Activated CD4-positive, alpha-beta T cell treated with anti-CD3 and anti-CD28 coated beads, Interleukin-2, Interleukin-4, amounts not matched to agents 100 ng/mL and 50 ng/mL, durations not matched to agents 16 hours and 8 hours (primary cell): ENCODE data around the gene SRRT.

ENCODE experiments used
- DNase-seq: peaks from one replicate; pipeline ENCODE4 v3.0.0-alpha.2; 2020; ENCODE audit warnings: low spot score

Gene SRRT

DNA sequence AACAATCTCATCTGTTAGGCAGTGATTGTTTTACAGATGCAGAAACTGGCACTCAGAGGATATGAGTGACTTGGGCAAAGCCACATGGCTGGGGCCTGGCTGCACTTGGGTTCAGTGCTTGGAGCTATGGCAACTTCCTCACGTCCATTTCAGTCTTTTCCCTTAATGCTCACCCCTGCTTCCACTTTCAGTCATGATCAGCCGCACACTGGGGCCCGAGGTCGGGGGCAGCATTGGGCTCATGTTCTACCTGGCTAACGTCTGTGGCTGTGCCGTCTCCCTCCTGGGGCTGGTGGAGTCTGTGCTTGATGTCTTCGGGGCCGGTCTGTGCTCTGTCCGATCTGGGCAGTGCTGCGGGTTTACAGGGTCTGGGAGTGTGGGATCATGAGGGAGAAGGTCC is 19.4 kb upstream of the SRRT start:
- DNase-seq: no peak

DNA sequence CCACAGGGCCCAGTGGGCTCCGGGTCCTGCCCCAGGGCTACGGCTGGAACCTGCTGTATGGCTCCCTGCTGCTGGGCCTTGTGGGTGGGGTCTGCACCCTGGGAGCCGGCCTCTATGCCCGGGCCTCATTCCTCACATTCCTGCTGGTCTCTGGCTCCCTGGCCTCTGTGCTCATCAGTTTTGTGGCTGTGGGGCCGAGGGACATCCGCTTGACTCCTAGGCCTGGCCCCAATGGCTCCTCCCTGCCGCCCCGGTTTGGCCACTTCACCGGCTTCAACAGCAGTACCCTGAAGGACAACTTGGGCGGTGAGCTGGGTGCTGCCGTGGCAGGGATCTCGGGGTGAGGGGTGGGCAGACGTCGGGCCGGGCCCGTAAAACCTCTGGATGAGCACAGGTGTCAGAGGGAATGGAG is 18.0 kb upstream of the SRRT start:
- DNase-seq: no peak

DNA sequence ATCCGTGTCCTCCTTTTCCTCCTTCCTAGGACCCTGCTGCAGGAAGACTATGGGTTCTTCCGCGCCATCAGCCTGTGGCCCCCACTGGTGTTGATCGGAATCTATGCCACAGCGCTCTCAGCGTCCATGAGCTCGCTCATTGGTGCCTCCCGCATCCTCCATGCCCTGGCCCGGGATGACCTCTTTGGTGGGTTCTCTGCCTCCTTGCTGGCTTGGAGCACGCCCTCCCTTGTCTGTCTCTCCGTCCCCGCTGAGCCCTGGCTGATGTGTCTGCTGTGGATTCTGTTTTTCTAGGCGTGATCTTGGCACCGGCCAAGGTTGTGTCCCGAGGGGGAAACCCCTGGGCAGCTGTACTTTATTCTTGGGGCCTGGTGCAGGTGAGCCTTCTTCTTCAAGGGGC is 15.0 kb upstream of the SRRT start:
- DNase-seq: no peak

DNA sequence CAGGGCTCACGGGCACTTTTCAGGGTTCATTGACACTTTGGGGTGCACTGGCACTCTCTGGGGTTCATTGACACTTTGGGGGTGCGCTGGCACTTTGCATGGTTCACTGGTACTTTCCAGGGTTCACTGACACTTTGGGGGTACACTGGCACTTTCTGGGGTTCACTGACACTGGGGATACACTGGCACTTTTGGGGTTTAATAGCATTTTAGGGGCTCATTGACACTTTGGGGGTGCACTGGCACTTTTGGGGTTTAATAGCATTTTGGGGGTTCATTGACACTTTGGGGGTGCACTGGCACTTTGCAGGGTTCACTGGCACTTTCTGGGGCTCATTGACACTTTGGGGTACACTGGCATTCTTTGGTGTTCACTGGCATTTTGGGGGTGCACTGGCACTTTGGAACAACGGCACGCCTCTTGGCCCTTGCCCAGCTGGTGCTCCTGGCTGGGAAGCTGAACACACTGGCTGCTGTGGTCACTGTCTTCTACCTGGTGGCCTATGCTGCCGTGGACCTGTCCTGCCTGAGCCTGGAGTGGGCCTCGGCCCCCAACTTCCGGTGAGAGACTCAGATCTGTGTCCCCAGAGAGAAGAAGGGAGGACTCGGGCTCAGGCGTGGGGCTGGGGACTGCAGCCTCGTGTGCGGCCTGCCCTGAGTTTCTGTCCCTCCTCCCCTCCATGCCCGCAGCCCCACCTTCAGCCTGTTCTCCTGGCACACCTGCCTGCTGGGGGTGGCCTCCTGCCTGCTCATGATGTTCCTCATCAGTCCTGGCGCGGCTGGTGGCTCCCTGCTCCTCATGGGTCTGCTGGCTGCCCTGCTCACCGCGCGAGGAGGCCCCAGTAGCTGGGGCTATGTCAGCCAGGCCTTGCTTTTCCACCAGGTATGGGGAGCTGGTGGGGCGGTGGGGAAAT is 13.9 kb upstream of the SRRT start:
- no peak for DNase-seq

DNA sequence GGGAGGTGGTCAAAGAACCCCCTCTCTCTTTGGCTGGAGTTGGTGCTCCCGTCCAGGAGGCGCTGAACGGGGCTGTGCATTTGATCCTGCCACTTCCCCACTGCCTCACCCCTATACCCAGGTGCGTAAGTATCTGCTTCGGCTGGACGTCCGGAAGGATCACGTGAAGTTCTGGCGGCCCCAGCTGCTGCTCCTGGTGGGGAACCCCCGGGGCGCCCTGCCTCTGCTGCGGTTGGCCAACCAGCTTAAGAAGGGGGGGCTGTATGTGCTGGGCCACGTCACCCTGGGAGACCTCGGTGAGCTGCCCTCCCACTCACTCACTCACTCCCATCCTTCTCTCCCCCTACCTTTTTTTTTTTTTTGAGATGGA is 13.3 kb upstream of the SRRT start:
- DNase-seq: no peak

DNA sequence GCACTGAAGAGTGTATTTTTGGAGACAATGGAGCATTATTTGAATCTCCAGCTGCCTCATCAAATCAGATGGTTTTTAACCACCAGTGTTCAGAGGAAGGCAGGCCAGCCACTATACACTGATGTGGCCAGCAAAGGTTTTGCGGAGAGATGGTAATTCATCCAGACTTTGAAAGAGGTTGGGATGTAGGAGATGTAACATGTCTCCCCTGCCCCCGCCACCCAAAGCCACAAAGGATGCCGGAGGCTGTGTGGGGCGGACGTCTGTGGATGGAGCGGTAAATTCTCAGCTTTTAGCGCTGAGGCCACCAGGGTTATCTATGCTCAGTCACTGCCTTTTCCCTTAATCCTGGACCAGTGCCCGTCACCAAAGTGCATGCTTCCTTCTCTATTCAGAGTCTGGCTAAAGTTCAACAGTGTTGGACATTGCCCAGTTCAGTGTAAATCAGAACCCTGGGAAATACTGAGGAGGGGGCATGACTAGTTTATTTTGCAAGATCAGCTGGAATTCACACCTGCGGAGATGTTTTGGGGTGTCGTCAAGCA is 11.4 kb upstream of the SRRT start:
- no peak for DNase-seq

DNA sequence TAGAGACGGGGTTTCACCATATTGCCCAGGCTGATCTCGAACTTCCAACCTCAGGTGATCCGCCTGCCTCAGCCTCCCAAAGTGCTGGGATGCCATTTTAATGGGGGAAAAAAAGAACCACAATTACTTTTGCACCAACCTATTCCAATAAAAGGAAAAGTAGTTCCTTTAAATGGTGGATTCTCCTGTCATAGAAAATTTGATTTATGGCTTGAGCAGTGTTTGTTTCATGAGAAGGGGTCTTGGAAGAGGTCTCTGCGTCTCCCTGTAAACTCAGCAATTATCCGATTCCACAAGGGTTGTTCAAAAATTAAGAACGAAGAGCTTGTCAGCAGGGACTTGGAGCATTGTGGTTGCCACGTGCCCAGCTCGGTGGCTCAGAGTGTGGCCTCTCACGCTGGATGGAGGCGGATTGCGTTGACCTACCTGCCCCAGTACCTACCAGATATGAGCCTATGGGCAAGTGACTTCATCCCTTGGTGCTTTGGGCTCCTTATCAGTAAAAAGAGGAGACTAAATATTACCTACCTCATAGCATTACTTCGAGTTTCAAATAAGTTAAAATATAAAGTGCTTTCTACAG is 10.5 kb upstream of the SRRT start:
- no peak for DNase-seq

DNA sequence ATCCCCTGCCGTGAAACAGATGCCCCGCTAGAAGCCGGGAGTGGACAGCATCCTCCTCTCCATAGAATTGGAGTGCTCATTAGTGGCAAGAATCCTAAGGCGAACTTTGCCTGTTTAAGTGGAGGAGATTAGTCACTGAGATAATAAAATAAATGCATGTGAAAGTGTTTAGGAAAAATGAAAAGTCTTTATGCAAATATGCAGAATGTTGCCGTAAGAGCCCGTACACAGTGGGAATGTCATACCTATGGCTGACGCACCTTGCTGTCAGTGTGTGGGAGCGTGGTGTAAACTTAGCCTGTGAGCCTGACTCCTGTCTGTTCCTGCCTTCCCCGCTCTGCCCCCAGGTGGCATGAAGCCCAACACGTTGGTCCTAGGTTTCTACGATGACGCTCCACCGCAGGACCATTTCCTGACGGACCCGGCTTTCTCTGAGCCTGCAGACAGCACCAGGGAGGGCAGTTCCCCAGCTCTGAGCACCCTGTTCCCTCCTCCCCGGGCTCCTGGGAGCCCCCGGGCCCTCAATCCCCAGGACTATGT is 9.5 kb upstream of the SRRT start:
- DNase-seq: no peak

DNA sequence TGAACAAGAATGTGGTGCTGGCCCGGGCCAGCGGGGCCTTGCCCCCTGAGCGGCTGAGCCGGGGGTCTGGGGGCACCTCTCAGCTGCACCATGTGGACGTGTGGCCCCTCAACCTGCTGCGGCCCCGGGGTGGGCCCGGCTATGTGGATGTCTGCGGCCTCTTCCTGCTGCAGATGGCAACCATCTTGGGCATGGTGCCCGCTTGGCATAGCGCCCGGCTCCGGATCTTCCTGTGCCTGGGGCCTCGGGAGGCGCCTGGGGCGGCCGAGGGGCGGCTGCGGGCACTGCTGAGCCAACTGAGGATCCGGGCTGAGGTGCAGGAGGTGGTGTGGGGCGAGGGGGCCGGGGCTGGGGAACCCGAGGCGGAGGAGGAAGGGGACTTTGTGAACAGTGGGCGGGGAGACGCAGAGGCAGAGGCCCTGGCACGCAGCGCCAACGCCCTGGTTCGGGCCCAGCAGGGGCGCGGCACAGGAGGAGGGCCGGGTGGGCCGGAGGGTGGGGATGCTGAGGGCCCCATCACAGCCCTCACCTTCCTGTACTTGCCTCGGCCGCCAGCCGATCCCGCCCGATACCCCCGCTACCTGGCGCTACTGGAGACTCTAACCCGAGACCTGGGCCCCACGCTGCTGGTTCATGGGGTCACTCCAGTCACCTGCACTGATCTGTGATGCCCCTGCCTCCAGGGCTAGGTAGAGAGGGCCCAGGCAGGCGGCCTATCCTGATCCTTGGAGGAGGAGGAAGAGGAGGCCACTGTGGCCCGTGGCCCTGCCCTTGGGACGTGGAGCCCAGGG is 8.8 kb upstream of the SRRT start:
- DNase-seq: peak; percentile 25

DNA sequence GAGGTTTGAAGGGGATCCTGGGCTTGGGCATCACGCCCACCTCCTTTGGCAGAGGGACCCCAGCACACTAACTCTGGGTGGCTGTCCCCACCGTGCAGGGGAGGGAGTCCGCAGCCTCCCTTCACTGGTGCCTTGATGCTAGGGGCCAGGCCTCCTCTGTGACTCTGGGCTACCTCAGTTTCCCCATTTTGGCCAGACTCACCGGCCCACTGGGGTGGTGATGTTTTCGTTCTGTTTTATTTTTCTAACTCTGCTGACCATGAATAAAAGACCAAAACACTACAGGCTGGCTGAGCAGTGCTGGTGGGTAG is 8.2 kb upstream of the SRRT start:
- DNase-seq: no peak

DNA sequence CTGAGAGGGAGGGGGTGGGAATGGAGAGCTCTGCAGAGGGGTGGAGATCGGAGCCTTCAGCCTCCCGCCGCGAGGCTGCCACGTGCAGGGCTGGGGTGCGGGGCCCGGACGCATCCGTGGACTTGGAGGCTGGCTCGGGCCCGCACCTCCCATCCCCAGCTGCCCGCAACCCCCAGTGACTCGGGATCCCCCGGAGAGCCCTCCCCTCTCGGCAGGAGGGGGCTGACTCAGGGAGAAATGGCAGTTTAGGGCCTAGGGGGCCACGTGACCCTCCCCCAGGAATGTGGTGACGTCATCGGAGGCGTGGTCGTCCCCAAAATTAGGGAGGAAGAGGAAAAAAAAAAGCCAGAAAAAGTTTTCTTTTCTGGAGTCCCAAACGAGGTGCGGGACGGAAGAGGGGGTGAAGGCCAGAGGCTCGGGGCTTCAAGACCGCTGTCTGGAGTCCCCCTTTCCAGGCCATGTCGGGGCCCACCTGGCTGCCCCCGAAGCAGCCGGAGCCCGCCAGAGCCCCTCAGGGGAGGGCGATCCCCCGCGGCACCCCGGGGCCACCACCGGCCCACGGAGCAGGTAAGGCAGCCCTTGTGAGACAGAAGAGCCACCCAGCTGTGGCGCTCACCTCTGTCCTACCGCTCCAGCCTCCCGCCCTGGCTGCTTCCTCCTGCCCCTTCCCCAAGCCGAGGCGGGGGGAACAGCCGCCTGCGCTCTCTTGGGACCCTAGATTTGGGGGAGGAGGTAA is 7.7 kb upstream of the SRRT start, which contains the start of gene TRIP6:
TSS of gene TRIP6 (plus strand) at position 348 of the 736 bp plus-strand sequence. CDS start at position 459, 111 bp downstream.
- peak; percentile 69 for DNase-seq

DNA sequence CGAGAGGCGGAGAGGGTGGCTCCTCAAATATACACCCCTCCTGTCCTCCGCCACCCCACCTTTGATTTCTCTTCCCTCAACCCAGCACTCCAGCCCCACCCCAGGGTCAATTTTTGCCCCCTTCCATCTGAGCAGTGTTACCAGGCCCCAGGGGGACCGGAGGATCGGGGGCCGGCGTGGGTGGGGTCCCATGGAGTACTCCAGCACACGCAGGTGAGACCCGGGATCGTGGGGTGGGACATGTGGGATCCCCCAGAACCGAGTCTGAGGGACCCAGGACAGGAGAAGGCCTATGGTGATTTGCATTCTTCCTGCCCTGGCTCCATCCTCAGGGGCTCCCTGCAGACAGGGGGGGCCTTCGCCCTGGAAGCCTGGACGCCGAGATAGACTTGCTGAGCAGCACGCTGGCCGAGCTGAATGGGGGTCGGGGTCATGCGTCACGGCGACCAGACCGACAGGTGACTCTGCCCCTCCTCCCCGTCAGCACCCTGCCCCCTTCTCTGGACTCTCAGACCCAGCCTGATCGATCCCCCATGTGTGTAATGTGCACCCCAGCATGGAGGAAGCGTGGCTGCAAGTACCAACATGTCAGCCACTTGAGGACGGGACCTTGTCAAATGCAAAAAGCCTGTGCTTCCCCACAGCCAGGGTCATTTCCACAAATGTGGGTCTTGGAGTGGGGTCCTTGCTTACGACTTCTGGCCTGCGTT is 7.0 kb upstream of the SRRT start:
- DNase-seq: no peak

DNA sequence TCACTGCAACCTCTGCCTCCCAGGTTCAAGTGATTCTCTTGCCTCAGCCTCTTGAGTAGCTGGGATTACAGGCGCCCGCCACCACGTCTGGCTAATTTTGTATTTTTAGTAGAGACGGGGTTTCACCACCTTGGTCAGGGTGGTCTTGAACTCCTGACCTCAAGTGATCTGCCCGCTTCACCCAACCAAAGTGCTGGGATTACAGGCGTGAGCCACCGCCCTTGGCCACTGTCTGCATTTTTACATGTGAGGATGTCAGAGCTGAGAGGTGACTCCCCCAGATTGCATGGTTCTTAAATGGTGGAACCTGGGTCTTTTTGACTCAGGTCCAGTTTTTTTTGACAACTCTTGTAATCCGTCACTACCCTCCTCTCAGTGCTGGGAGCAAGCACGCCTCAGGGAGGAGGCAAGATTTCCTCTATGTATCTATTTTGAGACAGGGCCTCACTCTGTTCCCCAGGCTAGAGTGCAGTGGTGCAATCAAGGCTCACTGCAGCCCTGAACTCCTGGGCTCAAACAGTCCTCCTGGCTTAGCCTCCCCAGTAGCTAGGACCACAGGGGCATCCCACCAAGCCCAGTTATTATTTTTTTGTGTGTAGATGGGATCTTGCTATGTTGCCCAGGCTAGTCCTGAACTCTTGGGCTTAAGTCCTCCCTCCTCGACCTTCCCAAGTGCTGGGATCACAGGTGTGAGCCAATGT is 1.2 kb upstream of the SRRT start:
- DNase-seq: no peak

DNA sequence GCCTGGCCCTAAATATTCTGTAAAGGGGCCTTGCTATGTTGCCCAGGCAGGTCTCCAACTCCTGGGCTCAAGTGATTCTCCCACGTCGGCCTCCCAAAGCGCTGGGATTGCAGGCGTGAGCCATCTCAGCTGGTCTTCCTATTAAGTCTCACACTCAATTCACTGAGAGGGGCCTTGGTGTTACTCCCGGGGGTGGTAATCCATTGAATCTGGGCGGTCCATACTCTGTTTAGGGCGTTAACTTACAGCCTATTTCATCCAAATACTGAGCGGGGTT is 665 bp upstream of the SRRT start:
- DNase-seq: no peak

DNA sequence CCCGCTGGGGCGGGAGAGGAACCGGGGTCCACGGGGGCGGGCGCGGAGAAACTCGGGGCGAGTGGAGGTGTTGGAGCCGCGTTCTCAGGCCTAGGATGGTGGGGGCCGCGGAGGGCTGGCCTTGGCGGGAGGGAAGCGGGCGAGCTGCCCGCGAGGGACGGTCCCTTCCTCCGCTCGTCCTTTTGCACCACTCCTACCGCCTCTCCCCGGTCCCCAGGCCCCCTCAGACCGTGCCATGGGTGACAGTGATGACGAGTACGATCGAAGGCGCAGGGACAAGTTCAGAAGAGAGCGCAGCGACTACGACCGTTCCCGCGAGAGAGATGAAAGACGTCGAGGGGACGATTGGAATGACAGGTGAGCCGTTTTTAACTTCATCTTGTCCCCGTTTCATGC is 451 bp downstream of the SRRT start:
- no peak for DNase-seq

DNA sequence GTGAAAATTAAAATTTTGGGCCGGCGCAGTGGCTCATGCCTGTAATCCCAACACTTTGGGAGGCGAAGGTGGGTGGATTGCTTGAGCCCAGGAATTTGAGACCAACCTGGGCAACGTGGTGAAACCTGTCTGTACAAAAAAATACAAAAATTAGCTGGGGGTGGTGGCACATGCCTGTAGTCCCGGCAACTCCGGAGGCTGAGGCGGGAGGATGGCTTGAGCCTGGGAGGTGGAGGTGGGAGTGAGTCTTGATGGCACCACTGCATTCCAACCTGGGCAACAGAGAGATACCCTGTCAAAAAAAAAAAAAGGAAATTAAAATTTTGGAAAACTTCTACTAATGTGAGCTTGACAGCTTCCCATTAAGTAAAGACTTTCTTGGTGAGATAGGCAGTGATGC is 3.1 kb downstream of the SRRT start:
- DNase-seq: no peak

DNA sequence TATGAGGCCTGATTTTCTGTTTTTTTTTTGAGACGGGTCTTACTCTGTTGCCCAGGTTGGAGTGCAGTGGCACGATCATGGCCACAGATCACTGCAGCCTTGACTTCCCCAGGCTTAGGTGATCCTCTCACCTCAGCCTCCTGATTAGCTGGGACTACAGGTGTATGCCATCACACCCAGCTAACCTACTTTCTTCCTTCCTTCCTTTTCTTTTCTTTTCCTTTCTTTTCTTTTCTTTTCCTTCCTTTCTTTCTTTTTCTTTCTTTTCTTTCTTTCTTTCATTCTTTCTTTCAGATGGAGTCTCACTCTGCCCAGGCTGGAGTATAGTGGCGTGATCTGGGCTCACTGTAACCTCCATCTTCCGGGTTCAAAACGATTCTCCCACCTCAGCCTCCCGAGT is 3.8 kb downstream of the SRRT start:
- DNase-seq: no peak

DNA sequence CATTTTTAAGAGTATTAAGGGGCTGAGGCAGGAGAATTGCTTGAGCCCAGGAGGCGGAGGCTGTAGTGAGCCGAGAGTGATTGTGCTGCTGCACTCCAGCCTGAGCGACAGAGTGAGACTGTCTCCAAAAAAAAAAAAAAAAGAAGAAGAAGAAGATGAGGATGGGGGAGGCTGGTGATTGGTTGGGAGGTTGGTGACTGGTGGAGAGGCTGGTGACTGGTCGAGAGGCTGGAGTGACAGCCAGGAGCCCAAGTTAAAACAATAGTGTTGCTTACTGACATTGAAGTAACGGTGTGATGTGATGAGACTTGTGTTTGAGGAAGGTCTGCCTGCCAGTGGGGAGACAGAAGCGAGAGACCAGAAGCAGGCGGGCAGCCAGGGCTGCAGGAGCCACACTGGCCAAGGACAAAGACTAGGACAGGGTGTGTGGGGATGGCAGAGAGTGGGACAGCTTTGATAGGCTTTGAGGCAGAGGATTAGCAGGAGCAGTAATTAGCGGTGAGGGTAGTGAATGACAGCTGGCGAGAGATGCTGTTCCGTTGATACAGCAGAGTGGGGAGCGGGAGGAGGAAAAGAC is 4.9 kb downstream of the SRRT start:
- no peak for DNase-seq

DNA sequence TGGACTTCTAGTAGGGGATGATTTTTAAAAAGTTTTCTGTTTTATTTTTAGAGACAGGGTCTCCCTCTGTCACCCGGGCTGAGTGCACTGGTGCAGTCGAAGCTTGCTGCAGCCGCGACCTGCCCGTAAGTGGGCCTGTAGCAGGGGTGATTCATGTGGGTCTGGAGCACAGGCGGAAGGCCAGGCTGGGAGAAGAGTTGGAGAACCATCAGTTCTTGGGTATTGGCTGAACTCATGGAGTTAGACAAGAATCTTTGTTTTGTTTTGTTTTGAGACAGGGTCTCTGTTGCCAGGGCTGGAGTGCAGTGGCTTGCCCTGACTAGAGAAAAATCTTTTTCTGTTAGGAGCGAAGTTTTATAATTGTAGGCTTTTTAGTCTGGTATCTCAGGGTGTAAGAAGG is 5.7 kb downstream of the SRRT start:
- no peak for DNase-seq

DNA sequence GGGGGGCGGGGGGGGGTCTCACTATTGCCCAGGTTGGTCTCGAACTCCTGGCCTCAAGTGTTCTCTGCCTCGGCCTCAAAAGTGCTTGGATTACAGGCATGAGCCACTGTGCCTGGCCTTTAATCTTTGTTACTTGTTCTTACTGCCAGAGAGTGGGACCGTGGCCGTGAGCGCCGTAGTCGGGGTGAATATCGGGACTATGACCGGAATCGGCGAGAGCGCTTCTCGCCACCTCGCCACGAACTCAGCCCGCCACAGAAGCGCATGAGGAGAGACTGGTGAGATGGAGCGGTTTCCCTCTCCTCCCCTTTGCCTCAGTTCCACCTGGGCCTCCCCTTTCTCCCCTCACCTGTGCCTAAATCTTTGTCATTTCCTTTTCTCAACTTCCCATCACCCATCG is 6.2 kb downstream of the SRRT start:
- DNase-seq: no peak

DNA sequence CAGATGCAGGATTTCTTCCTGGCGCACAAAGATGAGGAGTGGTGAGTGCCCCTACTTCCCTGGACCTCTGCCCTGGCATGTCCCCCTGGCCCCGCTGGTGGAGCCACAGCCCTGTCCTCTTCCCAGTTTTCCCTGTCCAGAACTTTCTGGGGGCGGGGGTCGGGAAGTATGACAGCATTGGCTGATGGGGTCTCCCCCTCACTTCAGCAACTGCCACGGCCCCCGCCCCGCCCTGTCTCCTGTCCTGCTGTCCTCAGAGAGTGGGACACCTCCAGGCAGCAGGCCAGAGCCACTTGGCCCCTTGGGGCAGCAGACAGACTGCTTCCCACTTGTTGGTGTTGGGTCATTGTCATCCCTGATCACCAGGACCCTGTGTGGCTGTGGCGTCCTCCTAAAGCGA is 7.3 kb downstream of the SRRT start:
- DNase-seq: no peak
